A673 (cell line): ENCODE data around the gene PTGES2. TPM values are rescaled to one million over a fixed set of nuclear protein-coding genes. Genes with fewer than 3 reads are reported as not detected.
A peak's percentile ranks its signal among the peaks of the same experiment; 100 is the strongest.

Source experiments
- BruUV-seq: library from RNA; stranded (reverse); fragments of 400-500 nt; replicated peaks from 2 replicates; lab custom pipeline; 2021; lab: Mats Ljungman, UMichigan
- CTCF ChIA-PET: fragments of 300-600 bp; sonication (Branson Sonifier 250); formaldehyde crosslinking; loops from one replicate; lab custom pipeline; 2022; ENCODE audit warnings: antibody characterized with exemption; lab: Charles Lee
- POLR2A ChIA-PET: fragments of 300-600 bp; sonication (Branson Sonifier 250); formaldehyde crosslinking; loops from one replicate; lab custom pipeline; 2022; ENCODE audit warnings: antibody characterized with exemption; ENCODE audit not compliant: low non-redundant PET; lab: Charles Lee
- DNase-seq: peaks from one replicate; pipeline ENCODE4 v3.0.0-alpha.2; 2015; ENCODE audit warnings: low spot score
- H3K27ac ChIP-seq: fragments of 200-600 bp; sonication (generic); 2 replicates; pipeline ENCODE4 v1.5.1; 2016; ENCODE audit warnings: mixed run types, low read depth, mild to moderate bottlenecking, mixed read lengths, antibody characterized with exemption, low read length; ENCODE audit not compliant: poor library complexity, severe bottlenecking
- H3K27me3 ChIP-seq: fragments of 200-600 bp; sonication (generic); replicated peaks from 2 replicates; pipeline ENCODE4 v1.6.1; 2017; ENCODE audit warnings: mixed run types, low read depth, mild to moderate bottlenecking, mixed read lengths, antibody characterized with exemption, low read length; ENCODE audit not compliant: insufficient read depth, poor library complexity
- H3K36me3 ChIP-seq: fragments of 200-600 bp; sonication (generic); 2 replicates; pipeline ENCODE4 v1.6.1; 2016; ENCODE audit warnings: mixed run types, mild to moderate bottlenecking, mixed read lengths, antibody characterized with exemption, low read length; ENCODE audit not compliant: insufficient read depth, poor library complexity, severe bottlenecking
- H3K4me1 ChIP-seq: fragments of 200-600 bp; sonication (generic); 2 replicates; pipeline ENCODE4 v1.6.1; 2017; ENCODE audit warnings: mixed run types, mild to moderate bottlenecking, mixed read lengths, antibody characterized with exemption, low read length; ENCODE audit not compliant: insufficient read depth, poor library complexity, severe bottlenecking
- H3K4me3 ChIP-seq: fragments of 200-600 bp; sonication (generic); 2 replicates; pipeline ENCODE4 v1.5.1; 2016; ENCODE audit warnings: low read depth, mixed run types, mild to moderate bottlenecking, mixed read lengths, low read length; ENCODE audit not compliant: poor library complexity, severe bottlenecking
- H3K9me3 ChIP-seq: fragments of 200-600 bp; sonication (generic); 2 replicates; pipeline ENCODE4 v1.6.1; 2016; ENCODE audit warnings: mixed run types, low read depth, mild to moderate bottlenecking, mixed read lengths, antibody characterized with exemption, low read length; ENCODE audit not compliant: poor library complexity, severe bottlenecking
- EZH2 ChIP-seq: fragments of 200-600 bp; sonication (generic); IDR thresholded peaks from 2 replicates; pipeline ENCODE4 v1.6.1; 2017; ENCODE audit warnings: borderline replicate concordance, low read depth, mild to moderate bottlenecking, mixed read lengths, antibody characterized with exemption, low read length; ENCODE audit not compliant: poor library complexity, severe bottlenecking
- intact Hi-C: fragments of 100-400 bp; cut with micrococcal nuclease; formaldehyde crosslinking; loops from one replicate; pipeline ENCODE4 v1.10.0; 2022; ENCODE audit not compliant: unreplicated experiment
- total RNA-seq: library from RNA; stranded (reverse); gene quantifications from 2 replicates; pipeline ENCODE4 v1.2.3, GENCODE V29; 2021
- TF ChIP-seq, protein P1 (sequence below): fragments of 300-800, 200-600 bp; sonication (generic); conservative IDR thresholded peaks from 2 replicates; pipeline ENCODE4 v1.5.1; 2017; ENCODE audit warnings: low read depth, mild to moderate bottlenecking, antibody characterized with exemption, low read length, moderate library complexity, mixed read lengths

PTGES2 gene
- total RNA-seq, 1 experiment from 2014 or later = 122 TPM

DNA sequence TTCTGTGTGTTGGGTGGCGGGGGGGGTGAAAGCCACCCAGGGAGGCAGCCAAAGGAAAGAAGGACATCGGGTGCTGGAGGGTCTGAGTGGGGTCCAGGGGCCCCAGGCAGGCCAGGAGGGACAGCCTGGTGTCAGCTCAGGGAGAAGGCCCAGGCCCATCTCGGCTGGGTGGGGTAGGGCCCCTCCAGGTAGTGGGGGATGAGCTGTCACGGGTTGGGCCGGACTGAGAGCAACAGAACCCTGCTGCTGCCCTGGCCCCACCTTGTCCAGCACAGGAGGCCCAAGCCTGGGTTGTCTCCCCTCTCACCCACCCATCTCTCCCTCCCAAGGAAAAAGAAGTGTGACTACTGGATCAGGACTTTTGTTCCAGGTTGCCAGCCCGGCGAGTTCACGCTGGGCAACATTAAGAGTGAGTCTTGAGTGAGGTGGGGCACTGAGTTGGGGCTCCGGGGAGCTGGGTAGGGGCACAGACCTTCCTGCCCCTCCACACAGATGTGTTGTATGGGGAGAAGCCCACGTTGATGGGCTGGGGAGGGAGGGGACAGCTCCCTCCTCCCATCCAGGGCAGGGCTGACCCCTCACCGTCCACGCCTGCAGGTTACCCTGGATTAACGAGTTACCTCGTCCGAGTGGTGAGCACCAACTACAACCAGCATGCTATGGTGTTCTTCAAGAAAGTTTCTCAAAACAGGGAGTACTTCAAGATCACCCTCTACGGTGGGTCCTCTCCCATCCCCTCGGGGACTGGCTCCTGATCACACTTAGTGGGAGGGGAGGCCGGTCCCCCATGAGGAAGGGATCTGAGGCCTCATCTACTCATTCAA is 24.0 kb upstream of the PTGES2 start:
- Histone ChIP-seq H3K27ac (no peak overlapping the region), H3K4me1 (no peaks in the 10 kb centered on the region), H3K9me3 (no peaks in the 10 kb centered on the region), H3K36me3 (no peaks in the 10 kb centered on the region), H3K4me3 (no peak overlapping the region), H3K27me3 (no peaks in the 10 kb centered on the region)
- DNase-seq = no peak
- ChIA-PET CTCF (no interaction called here), POLR2A (interaction anchor here (0.6 kb wide), 1 partner anchor 43 kb away, joined by 6 read pairs; no protein-coding TSS in a partner anchor)
- no peak for TF ChIP-seq EZH2
- TF ChIP-seq, protein P1, sequence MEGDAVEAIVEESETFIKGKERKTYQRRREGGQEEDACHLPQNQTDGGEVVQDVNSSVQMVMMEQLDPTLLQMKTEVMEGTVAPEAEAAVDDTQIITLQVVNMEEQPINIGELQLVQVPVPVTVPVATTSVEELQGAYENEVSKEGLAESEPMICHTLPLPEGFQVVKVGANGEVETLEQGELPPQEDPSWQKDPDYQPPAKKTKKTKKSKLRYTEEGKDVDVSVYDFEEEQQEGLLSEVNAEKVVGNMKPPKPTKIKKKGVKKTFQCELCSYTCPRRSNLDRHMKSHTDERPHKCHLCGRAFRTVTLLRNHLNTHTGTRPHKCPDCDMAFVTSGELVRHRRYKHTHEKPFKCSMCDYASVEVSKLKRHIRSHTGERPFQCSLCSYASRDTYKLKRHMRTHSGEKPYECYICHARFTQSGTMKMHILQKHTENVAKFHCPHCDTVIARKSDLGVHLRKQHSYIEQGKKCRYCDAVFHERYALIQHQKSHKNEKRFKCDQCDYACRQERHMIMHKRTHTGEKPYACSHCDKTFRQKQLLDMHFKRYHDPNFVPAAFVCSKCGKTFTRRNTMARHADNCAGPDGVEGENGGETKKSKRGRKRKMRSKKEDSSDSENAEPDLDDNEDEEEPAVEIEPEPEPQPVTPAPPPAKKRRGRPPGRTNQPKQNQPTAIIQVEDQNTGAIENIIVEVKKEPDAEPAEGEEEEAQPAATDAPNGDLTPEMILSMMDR = no peak
- BruUV-seq = no TSS peak
- intact Hi-C loops = no loop called here

DNA sequence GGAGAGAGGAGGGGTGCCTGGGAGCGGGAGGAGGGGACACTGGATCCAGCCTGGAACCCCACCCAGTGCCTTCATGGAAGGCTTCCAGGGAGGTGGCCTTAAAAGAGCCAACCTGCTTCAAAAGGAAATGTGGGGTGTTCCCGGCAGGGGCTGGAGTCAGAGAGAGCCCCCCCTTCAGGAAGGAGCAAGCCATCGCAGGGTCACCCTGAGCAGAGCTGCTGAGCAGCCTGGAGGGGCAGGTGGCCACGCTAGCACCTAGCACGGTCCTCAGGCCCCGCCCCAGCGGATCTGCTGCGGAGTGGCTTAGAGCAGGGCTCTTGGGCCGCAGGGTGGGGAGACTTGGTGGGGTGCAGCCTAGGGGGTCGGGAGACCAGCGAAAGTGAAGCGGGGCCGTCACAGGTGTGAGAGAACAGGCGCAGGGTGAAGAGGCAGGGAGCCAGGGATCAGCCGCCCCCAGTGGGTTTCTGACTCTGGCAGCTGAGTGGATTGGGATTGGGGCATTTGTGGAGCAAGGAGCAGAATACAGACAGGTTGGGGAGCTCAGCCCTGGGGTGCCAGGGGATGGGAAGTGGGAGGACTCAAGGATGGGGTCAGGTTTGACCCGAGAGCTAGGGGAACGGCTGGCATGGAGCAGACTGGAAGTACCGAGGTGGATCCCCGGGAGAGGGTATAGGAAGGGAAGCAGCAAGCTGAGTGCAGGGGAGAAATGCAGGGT is 23.2 kb upstream of the PTGES2 start:
- intact Hi-C loops = no loop called here
- Histone ChIP-seq H3K4me3 (no peak overlapping the region), H3K27me3 (no peaks in the 10 kb centered on the region), H3K27ac (no peak overlapping the region), H3K4me1 (no peaks in the 10 kb centered on the region), H3K9me3 (no peaks in the 10 kb centered on the region), H3K36me3 (no peaks in the 10 kb centered on the region)
- ChIA-PET CTCF (no interaction called here), POLR2A (interaction anchor here (0.6 kb wide), 1 partner anchor 42 kb away, joined by 6 read pairs; no protein-coding TSS in a partner anchor)
- no peak for TF ChIP-seq EZH2
- TF ChIP-seq, protein P1 = peak; percentile 54; the same call in 1 of the 2 replicates
- no TSS peak for BruUV-seq
- DNase-seq = no peak

DNA sequence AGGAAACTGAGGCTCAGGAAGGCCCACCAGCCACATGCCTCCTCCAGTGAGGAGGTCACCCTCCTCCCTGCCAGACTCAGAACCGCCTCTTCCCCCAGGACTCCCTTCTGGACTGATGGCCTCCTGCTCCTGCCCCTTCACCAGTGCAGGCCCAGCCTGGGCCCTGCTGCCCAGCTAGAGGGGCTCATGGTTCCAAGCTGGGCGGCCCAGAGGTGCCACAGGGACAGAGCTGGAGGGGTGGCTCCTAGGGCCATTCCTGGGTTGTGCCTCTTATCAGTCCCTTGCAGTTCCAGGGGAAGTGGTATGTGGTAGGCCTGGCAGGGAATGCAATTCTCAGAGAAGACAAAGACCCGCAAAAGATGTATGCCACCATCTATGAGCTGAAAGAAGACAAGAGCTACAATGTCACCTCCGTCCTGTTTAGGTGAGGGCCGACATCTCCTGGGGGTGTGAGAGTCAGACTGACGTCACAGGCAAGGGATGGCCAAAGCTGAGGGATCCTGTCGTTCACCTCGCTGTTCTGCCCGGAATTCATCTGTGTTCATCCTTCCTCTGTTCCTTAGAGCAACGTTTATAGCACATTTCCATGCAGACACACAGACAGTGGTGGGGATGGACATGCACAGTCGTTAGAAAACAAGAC is 22.5 kb upstream of the PTGES2 start:
- Histone ChIP-seq H3K27me3 (no peaks in the 10 kb centered on the region), H3K9me3 (no peaks in the 10 kb centered on the region), H3K36me3 (no peaks in the 10 kb centered on the region), H3K27ac (no peak overlapping the region), H3K4me3 (no peak overlapping the region), H3K4me1 (no peaks in the 10 kb centered on the region)
- BruUV-seq = no TSS peak
- CTCF ChIA-PET = interaction anchor here (0.6 kb wide), 1 partner anchor 111 kb away, joined by 3 read pairs; no protein-coding TSS in a partner anchor
- POLR2A ChIA-PET = no interaction called here
- TF ChIP-seq, protein P1 = no peak
- no peak for TF ChIP-seq EZH2
- intact Hi-C loops = no loop called here
- DNase-seq = no peak
